Endothelial cell of umbilical vein (primary cell): ENCODE data around the gene GLI1. TPM values are rescaled to one million over a fixed set of nuclear protein-coding genes. Genes with fewer than 3 reads are reported as not detected.

Experiments
- BruUV-seq: library from RNA; stranded (reverse); fragments of 400-500 nt; replicated peaks from 2 replicates; lab custom pipeline; 2021; lab: Mats Ljungman, UMichigan
- CTCF ChIA-PET: fragments of 300-600, 350-600 bp; sonication (Branson Sonifier 250); formaldehyde crosslinking; loops from one replicate; lab custom pipeline; 2021; ENCODE audit warnings: antibody characterized with exemption, inconsistent platforms; lab: Charles Lee
- POLR2A ChIA-PET: fragments of 300-600, 350-600 bp; sonication (Branson Sonifier 250); formaldehyde crosslinking; loops from one replicate; lab custom pipeline; 2021; ENCODE audit warnings: antibody characterized with exemption, inconsistent platforms; lab: Charles Lee
- DNase-seq: peaks from one replicate; pipeline ENCODE4 v3.0.0-alpha.2; 2011; ENCODE audit warnings: low read depth, low spot score
- FAIRE-seq: peaks from 2 replicates; lab custom pipeline; 2011; peaks lifted over from hg19 to GRCh38; lab: Jason Lieb, UNC
- H2AFZ ChIP-seq: 2 replicates; pipeline ENCODE4 v1.6.0; 2012; ENCODE audit warnings: low read depth, low read length, control low read depth, inconsistent platforms
- H3K27ac ChIP-seq: 2 replicates; pipeline ENCODE4 v1.5.1; 2011; ENCODE audit warnings: low read depth, mild to moderate bottlenecking, control low read depth, low read length, moderate library complexity; ENCODE audit not compliant: insufficient read depth
- H3K27me3 ChIP-seq, 2 experiments: 2 replicates each; pipeline versions ENCODE4 v1.6.0 to v1.6.1; 2011; ENCODE audit warnings: low read length in 2 of 2, mixed read lengths in 1 of 2; ENCODE audit not compliant: control insufficient read depth in 2 of 2, insufficient read depth in 2 of 2
- H3K36me3 ChIP-seq, 2 experiments: 2 replicates in 1 of 2; 3 replicates in 1 of 2; pipeline ENCODE4 v1.5.1; 2011; ENCODE audit warnings: low read length in 2 of 2, mild to moderate bottlenecking in 1 of 2, moderate library complexity in 1 of 2; ENCODE audit not compliant: control insufficient read depth in 2 of 2, insufficient read depth in 2 of 2; ENCODE audit errors: extremely low read depth in 1 of 2
- H3K4me1 ChIP-seq: 3 replicates; pipeline ENCODE4 v1.5.1; 2011; ENCODE audit warnings: mild to moderate bottlenecking, low read length; ENCODE audit not compliant: control insufficient read depth, insufficient read depth; ENCODE audit errors: extremely low read depth
- H3K4me2 ChIP-seq: 2 replicates; pipeline ENCODE4 v1.6.1; 2011; ENCODE audit warnings: low read length, control low read depth, mixed read lengths; ENCODE audit not compliant: insufficient read depth
- H3K4me3 ChIP-seq, 3 experiments: fragments of 200-600 bp in 1 of 3; sonication (generic), shearing (Covaris generic) in 1 of 3; replicated peaks in 1 of 3; 2 replicates each; pipeline ENCODE4 v1.5.1; 2011 to 2016; ENCODE audit warnings: control low read depth in 3 of 3, low read length in 3 of 3, mild to moderate bottlenecking in 2 of 3, inconsistent platforms in 1 of 3, low read depth in 1 of 3, moderate library complexity in 1 of 3; ENCODE audit not compliant: insufficient read depth in 1 of 3
- H3K79me2 ChIP-seq: 2 replicates; pipeline ENCODE4 v1.6.0; 2012; ENCODE audit warnings: low read length, inconsistent platforms; ENCODE audit not compliant: control insufficient read depth, insufficient read depth
- H3K9ac ChIP-seq: replicated peaks from 2 replicates; pipeline ENCODE3; 2011; ENCODE audit warnings: low read length, control low read depth; ENCODE audit not compliant: insufficient read depth; ENCODE audit errors: extremely low read depth
- H3K9me1 ChIP-seq: replicated peaks from 3 replicates; pipeline ENCODE4 v1.6.0; 2011; ENCODE audit warnings: mild to moderate bottlenecking, low read length; ENCODE audit not compliant: control insufficient read depth, insufficient read depth; ENCODE audit errors: extremely low read depth
- H3K9me3 ChIP-seq: replicated peaks from 2 replicates; pipeline ENCODE4 v1.5.1; 2012; ENCODE audit warnings: low read length, inconsistent platforms; ENCODE audit not compliant: control insufficient read depth, insufficient read depth
- H4K20me1 ChIP-seq: replicated peaks from 2 replicates; pipeline ENCODE3; 2011; ENCODE audit warnings: mild to moderate bottlenecking, low read length; ENCODE audit not compliant: control insufficient read depth, insufficient read depth; ENCODE audit errors: extremely low read depth
- EZH2 ChIP-seq: IDR thresholded peaks from 2 replicates; pipeline ENCODE4 v1.6.1; 2012; ENCODE audit warnings: borderline replicate concordance, low read depth, mild to moderate bottlenecking, moderate library complexity, low read length, inconsistent platforms; ENCODE audit not compliant: severe bottlenecking
- FOS ChIP-seq: IDR thresholded peaks from 2 replicates; pipeline ENCODE4 v1.6.1; 2011; ENCODE audit warnings: mild to moderate bottlenecking, low read length, moderate library complexity, borderline replicate concordance; ENCODE audit not compliant: insufficient read depth
- GATA2 ChIP-seq: IDR thresholded peaks from 2 replicates; pipeline ENCODE4 v1.7.0; 2011; ENCODE audit warnings: low read depth, mild to moderate bottlenecking, moderate library complexity, mixed read lengths, low read length; ENCODE audit not compliant: insufficient read length, insufficient read depth
- JUN ChIP-seq: IDR thresholded peaks from 2 replicates; pipeline ENCODE4 v1.6.1; 2011; ENCODE audit warnings: borderline replicate concordance, low read depth; ENCODE audit not compliant: insufficient read length, insufficient read depth
- MAX ChIP-seq: IDR thresholded peaks from 2 replicates; pipeline ENCODE4 v1.6.1; 2011; ENCODE audit not compliant: insufficient read depth, insufficient read length
- MYC ChIP-seq: IDR thresholded peaks from one replicate; pipeline ENCODE4 v1.6.1; 2011; ENCODE audit warnings: mild to moderate bottlenecking, low read depth, low read length
- POLR2A ChIP-seq: IDR thresholded peaks from 2 replicates; pipeline ENCODE4 v1.6.1; 2012; ENCODE audit warnings: low read depth, mild to moderate bottlenecking, control low read depth, low read length
- POLR2AphosphoS5 ChIP-seq: IDR thresholded peaks from 2 replicates; pipeline ENCODE4 v1.6.1; 2012; ENCODE audit warnings: low read depth, mild to moderate bottlenecking, control low read depth, low read length, moderate library complexity; ENCODE audit not compliant: insufficient read depth
- dilution Hi-C: fragments of 300-500 bp; cut with MboI; formaldehyde crosslinking; loops from one replicate; pipeline ENCODE4 v1.15.0; 2019; ENCODE audit warnings: low sequenced_read_pairs; ENCODE audit not compliant: extremely low pct_ligation_motif_present
- intact Hi-C: fragments of 100-400 bp; cut with micrococcal nuclease; formaldehyde crosslinking; loops from one replicate; pipeline ENCODE4 v1.10.0; 2022
- polyA plus RNA-seq, 4 experiments: library from polyadenylated mRNA; depleted of rRNA in 3 of 4; stranded (reverse) in 3 of 4; unstranded in 1 of 4; fragments of >200 nt; gene quantifications; 2 replicates each; pipeline versions ENCODE4 v1.2.1 to v1.2.3, GENCODE V29; 2011 to 2012; ENCODE audit warnings: missing spikeins in 1 of 4
- total RNA-seq: library from RNA; stranded (reverse); gene quantifications from 2 replicates; pipeline ENCODE4 v1.2.3, GENCODE V29; 2021
- TF ChIP-seq, protein P1 (sequence below), 2 donors: IDR thresholded peaks; 1 replicate in 1 of 2; 2 replicates in 1 of 2; pipeline ENCODE4 v1.5.1; 2011; ENCODE audit warnings: low read length in 2 of 2, mild to moderate bottlenecking in 2 of 2, moderate library complexity in 2 of 2, control low read depth in 1 of 2, inconsistent platforms in 1 of 2, low read depth in 1 of 2; ENCODE audit not compliant: insufficient read depth in 1 of 2; ENCODE audit errors: extremely low read depth in 1 of 2

The GLI1 gene
- total and polyA plus RNA-seq, 2 donors (not counting 3 experiments of a cell fraction or from before 2014, with no cell fraction given): 0.10 to 0.29 TPM

GRCh38 chr12:57490126-57490525, 30.5 kb downstream of the GLI1 start:
- Histone ChIP-seq H3K27ac (no peak overlapping the region), H3K4me2 (no peak overlapping the region), H3K9me1 (no peaks in the 10 kb centered on the region), H3K79me2 (peaks cover 23% of the 10 kb centered on the region), H2AFZ (no peak overlapping the region), H3K4me1 (peaks cover 9% of the 10 kb centered on the region), H4K20me1 (no peaks in the 10 kb centered on the region), H3K9ac (no peak overlapping the region), H3K4me3 (no peak overlapping the region), H3K9me3 (no peaks in the 10 kb centered on the region), H3K36me3 (peaks cover 10 to 18% of the 10 kb centered on the region in 2 experiments), H3K27me3 (no peaks in the 10 kb centered on the region)
- DNase-seq: no peak
- FAIRE-seq: no peak
- TF ChIP-seq JUN (no peak), POLR2A (no peak), EZH2 (no peak), MYC (no peak), POLR2AphosphoS5 (no peak), MAX (no peak), FOS (no peak), GATA2 (no peak)
- TF ChIP-seq, protein P1, sequence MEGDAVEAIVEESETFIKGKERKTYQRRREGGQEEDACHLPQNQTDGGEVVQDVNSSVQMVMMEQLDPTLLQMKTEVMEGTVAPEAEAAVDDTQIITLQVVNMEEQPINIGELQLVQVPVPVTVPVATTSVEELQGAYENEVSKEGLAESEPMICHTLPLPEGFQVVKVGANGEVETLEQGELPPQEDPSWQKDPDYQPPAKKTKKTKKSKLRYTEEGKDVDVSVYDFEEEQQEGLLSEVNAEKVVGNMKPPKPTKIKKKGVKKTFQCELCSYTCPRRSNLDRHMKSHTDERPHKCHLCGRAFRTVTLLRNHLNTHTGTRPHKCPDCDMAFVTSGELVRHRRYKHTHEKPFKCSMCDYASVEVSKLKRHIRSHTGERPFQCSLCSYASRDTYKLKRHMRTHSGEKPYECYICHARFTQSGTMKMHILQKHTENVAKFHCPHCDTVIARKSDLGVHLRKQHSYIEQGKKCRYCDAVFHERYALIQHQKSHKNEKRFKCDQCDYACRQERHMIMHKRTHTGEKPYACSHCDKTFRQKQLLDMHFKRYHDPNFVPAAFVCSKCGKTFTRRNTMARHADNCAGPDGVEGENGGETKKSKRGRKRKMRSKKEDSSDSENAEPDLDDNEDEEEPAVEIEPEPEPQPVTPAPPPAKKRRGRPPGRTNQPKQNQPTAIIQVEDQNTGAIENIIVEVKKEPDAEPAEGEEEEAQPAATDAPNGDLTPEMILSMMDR (IDR thresholded peaks at IDR 0.05; ENCODE audit: extremely low read depth in 1 of 2, insufficient read depth in 1 of 2, low read depth in 1 of 2, low read length in 2 of 2): no peak
- POLR2A ChIA-PET: no interaction called here
- dilution Hi-C loops: no loop called here
- no TSS peak for BruUV-seq
- intact Hi-C loops: no loop called here
- CTCF ChIA-PET: no interaction called here
